DMS153 (cell line): ENCODE measurements around the gene NAPG.
"Not testable (repeated sequence)": the region's sequence is repeated elsewhere in the genome, so short reads cannot be mapped to it uniquely, and the experiment has no call there.

Experiments
- DNase-seq: peaks from one replicate; lab custom pipeline; 2025; lab: John Stamatoyannopoulos, UW

Gene NAPG

DNA sequence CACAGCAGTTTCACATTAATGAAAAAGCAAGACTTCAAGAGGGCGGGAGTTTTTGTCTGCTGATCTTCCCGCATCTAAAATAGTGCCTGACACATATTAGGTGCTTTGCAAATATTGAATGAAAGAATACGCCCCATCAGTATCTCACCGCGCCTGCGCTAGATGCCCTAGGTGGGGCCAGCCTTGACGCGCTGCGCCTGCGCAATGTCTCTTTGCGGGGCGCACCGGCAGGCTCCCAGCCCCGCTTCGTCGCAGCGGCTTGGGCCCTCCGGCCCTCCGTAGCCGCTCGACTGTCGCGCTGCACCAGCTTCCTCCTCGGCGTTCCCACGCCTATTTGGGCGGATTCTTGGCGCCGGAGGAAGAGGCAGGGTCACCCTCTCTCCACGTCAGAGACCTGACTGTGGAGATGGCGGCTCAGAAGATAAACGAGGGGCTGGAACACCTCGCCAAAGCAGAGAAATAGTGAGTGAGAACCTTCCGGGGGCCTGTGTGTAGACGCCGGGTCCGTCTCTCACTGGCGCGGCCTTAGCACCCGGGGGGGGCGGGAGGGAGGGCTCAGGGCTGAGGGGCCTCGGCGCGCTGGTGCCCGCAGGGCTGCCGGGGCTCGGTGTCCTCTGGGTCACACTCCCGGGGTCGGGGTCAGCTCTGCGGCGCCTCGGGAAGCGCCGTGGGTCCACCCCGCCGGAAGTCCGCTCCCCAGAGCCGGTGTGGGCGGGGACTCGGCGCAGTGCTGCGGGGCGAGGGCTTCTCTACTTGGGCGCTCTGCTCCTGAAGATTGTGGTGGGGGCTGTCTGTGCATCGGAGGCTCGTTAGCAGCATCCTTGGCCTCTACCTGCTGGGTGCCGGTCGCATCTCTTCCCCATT lies at the start of gene NAPG:
TSS of gene NAPG (plus strand) at position 331 of the 864 bp plus-strand sequence. CDS start at position 407, 76 bp downstream.
- DNase-seq: peak; percentile 37

DNA sequence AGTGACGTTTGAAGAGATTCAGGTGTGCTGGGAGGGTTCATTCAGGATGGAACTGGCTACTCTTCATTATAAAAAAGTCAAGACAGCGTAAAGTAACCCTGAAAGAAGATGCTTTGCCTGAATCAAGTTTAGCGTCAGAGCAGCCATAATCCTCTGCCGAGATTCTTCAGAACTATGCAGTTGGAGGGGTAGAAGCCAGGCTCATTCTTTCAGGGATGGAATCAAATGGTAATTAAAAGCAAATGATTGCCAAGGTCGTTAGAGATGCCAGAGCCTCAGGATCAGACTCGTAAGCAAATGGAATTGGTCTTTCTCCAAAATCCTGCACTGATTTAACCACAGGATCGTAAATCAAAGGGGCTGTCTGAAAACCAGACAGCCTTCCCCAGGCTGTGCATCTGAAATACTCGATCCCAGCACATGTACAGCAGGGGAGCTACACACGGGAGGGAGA lies 49.5 kb upstream of the NAPG start:
- no peak for DNase-seq

- DNase-seq: no peak
These were observed 48.5 kb upstream of the NAPG start for GRCh38 chr18:10477121-10477862.

DNA sequence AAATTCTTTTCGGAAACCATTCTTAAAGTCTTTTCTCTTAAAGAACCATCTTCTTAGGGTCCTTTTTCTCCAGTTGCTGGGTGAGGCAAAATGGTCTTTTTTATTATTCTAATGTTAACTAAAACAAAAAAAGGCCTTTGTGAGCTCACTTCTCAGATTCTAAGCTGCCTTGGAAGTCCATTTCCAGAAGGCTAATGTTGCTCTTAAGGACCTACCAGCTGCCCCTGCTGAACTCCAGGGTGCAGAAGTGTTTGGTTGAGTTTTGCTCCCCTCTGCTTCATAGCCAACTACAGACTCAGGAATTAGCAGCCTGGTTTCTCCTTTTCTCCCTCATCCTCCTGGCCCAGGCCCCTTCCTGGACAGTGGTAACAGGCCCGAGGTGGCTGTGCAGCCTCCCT lies 48.0 kb upstream of the NAPG start:
- no peak for DNase-seq

- no peak for DNase-seq
These were observed 44.0 kb upstream of the NAPG start for GRCh38 chr18:10481831-10482230.

DNA sequence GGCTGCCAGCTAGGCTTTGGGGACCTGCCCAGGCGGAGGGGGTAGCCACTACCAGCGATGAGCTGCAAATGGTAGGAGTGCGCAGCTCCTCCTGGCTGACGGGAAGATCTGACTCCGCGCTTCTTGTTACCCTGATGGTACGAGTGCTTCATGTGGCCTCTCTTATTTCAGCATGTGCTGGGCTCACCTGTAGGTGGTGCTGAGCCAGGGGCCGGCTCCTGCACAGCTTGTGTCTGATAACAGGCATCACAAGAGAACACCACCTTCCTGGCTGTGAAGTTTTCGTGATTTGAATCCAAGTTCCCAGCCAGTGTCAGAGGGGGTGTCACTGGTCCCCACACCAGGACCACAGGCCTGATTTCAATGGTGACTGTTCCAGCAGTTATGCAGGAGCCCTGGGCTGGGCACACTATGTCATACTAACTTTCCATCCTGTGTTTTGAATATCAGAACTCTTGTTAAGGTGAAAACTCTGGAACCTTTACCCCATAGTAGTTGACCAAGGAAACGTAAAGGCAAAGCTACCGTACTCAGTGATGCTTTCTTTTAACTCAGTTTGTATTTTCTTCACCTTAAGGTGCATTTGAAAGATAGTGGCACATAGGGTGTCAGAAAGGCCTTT lies 43.4 kb upstream of the NAPG start:
- DNase-seq: no peak

- no peak for DNase-seq
These were observed 42.6 kb upstream of the NAPG start for GRCh38 chr18:10482985-10483949.

DNA sequence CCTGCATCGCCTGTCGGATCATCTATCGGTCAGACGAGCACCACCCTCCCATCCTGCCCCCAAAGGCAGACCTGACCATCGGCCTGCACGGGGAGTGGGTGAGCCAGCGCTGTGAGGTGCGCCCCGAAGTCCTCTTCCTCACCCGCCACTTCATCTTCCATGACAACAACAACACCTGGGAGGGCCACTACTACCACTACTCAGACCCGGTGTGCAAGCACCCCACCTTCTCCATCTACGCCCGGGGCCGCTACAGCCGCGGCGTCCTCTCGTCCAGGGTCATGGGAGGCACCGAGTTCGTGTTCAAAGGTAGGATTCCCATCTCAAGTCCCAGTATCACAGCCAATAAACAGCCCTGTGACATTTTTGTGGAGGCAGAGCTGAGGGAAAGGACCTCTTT lies 40.4 kb upstream of the NAPG start:
- DNase-seq: no peak

DNA sequence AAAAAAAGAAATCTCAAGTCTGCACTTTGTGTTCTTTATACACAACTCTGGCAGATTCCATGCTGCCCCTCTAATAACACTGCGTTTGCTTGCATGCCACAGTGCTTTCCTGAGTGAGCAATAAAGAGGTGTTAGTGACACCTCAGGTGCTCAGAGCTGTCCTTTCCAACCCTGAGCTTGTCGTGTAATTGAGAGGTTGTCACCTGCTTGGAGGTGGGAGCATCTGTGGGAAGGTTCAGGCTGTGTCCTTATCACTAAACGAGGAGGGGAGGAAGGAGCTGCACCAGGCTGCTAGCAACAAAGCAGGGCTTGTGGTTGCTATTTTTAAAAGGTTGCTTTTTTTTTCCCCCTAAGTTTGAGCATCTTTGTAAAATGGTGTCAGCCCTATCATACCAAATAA lies 39.5 kb upstream of the NAPG start:
- DNase-seq: no peak

DNA sequence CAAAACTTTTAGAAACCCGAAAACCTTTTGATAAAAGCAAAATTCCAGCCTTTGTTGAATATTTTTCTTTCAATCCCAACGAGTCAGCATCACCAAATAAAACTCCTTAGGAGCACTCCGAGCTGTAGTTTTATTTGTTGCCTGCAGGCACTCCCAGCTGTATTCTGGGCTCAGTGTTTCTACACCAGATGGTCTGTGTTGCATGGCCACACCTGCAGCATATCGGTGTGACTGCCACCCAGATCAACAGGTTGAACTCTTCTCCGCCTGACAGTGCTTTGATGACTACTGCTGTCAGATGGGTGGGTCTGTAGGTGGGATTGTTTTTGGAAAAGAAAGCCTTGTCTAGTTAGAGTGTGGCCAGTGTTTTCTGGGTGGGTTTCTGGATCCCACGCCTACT lies 38.7 kb upstream of the NAPG start:
- no peak for DNase-seq

DNA sequence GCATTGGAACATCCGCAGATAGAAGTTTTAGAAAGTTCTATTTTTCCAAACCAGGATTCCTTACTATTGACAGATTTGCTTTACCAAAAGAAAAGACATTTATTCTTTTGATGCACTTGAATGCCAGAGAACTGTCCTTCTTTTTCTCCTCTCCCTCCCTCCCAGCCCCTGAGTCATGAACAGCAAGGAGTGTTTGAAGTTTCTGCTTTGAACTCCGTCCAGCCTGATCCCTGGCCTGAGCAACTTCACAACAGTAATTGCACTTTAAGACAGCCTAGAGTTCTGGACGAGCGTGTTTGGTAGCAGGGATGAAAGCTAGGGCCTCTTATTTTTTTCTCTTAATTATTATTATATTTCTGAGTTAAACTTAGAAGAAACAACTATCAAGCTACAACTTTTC lies 37.8 kb upstream of the NAPG start:
- DNase-seq: no peak

GRCh38 chr18:10490401-10491165 lies 35.2 kb upstream of the NAPG start:
- DNase-seq: no peak

- DNase-seq: no peak
These were observed 29.9 kb upstream of the NAPG start for GRCh38 chr18:10495936-10496335.

DNA sequence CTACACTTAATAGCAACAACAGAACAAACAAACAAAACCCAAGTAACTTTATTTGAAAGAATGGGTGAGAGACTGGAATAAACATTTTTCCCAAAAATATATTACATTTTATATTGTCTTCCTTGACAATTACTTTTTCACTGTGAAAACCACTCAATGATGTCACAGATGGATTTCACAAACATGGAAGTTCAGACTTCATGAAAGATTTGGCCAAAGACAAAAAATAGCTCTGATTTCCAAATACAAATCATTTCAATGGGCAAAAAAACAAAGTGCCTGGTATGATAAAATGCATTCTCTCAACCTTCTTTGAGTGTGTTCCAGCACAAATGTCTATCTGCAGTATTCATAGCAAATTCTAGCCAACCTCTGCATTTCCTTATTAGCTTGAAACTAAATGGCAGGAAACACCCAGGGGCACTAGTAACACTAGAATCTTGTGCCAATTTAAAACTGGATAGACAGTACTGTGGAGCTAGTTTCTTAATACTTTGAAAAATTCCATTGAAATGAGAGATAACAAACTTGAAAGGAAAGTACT lies 28.5 kb upstream of the NAPG start:
- DNase-seq: no peak

GRCh38 chr18:10499230-10499629 lies 26.6 kb upstream of the NAPG start:
- no peak for DNase-seq

DNA sequence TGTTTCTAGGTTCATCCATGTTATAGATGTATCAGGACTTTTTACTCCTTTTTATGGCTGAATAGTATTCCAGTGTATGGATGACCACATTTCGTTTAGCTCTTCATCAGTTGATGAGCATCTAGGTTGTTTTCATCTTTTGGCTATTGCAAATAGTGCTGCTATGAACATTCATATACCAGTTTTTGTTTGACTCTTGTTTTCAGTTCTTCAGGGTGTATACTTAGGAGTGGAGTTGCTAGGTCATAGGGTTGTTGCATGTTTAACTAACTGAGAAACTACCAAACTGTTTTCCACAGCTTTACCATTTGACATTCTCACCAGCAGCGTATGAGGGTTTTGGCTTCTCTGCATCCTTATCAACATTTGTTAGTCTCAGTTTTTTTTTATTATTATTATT lies 25.8 kb upstream of the NAPG start:
- DNase-seq: no peak

DNA sequence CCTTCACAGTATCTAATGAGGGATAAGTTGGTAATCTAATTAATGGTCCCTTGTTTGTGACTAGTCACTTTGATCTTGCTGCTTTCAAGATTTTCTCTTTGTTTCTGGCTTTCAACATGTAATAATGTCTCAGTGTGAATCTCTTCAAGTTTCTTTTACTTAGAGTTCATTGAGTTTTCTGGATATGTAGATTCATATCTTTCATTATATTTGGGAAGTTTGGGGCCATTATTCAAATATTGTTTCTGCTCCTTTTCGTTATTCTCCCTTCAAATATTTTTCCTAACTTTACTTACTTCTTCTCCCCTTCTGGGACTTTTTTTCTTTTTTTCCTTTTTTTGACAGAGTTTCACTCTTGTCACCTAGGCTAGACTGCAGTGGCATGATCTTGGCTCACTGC lies 21.1 kb upstream of the NAPG start:
- DNase-seq: no peak

DNA sequence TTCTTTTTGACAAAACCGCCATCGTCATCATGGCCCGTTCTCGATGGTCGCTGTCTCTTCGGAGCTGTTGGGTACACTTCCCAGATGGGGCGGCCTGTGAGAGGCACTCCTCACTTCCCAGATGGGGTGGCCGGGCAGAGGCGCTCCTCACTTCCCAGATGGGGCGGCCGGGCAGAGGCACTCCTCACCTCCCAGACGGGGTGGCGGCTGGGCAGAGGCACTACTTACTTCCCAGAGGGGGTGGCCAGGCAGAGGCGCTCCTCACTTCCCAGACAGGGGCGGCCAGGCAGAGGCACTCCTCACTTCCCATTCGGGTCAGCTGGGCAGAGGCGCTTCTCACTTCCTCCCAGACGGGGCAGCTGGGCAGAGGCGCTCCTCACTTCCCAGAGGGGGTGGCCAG lies 19.9 kb upstream of the NAPG start:
- not testable (repeated sequence) for DNase-seq

DNA sequence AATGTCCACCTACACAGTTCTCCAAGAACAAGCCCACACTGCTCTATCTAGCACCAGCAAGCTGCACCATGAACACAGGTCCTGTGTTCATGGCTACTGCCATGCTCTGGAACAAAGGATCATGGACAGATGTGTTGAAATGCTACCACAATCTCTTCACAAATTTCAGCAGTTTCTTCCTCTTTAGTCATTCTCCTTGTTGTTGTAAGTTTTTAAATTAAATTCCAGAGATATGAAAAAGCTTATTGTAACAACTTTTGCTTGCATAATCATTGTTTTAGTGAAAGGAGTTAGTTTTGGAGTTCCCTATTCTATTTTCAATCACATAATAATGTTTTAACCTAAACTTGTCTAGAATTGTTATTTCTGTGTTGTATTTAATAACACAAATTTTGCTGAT lies 17.2 kb upstream of the NAPG start:
- no peak for DNase-seq

DNA sequence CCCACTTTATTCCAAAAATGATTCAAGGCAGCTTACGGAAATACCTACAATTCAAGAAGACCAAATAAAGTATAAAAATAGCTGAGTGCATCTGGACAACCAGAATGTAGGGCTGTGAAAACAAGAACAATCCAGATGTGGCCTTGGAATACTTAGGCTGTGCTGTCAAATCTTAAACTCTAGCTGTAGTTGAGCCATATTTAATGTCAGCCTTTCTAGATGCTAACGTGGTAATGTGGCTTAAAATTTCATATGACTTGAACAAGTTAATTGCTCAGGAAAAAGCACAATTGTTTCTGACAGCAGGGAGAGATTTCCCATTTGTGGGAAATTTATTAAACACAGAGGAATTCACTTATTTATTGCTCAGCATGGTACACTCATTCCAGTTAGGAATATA lies 14.6 kb upstream of the NAPG start:
- DNase-seq: no peak

DNA sequence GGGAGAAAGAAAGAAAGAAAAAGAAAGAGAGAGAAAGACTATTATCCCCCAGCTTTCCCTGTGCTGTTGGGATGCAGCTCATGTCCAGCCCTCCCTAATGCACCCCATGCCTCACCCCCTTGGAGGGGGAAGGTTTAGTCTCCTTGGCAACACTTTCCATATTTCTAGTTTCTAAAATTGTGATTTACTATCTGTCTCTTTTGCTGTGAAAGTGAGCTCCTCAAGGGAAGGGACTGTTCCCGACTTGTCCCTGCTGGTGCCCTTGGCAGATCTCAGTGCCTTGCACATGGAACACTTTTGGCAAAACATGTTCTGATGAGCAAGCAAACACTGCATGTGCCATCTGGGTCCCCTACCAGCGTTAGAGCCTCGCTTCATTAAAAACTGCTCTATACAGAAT lies 11.7 kb upstream of the NAPG start:
- DNase-seq: no peak
